ENCODE measurements around the gene NR1H4. TPM values are rescaled to one million over a fixed set of nuclear protein-coding genes. Genes with fewer than 3 reads are reported as not detected.
"Not testable (repeated sequence)": the region's sequence is repeated elsewhere in the genome, so short reads cannot be mapped to it uniquely, and the experiment has no call there.

NR1H4 gene
- total RNA-seq, 1 experiment from 2014 or later = 0.20 TPM

DNA sequence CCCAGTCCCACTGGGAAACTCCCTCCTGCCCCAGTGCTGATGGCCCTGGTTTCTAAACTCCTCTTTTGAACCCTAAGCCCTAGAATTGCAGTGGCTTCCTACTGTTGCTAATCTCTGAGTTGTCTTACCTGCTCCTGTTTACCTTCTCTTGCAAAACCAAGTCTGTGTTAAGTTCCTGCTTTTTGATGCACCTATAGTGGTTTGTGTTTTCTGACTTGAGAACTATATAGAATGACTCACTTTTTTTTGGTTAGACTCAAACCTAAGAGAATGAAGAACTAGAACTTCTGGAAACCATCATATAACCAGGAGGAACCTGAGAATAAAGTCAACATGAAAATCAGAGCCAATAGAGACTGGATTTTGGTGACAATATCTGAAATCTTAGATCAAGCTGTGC, 94.3 kb downstream of the NR1H4 start:
- no peak for DNase-seq (ENCODE audit: low read depth)

DNA sequence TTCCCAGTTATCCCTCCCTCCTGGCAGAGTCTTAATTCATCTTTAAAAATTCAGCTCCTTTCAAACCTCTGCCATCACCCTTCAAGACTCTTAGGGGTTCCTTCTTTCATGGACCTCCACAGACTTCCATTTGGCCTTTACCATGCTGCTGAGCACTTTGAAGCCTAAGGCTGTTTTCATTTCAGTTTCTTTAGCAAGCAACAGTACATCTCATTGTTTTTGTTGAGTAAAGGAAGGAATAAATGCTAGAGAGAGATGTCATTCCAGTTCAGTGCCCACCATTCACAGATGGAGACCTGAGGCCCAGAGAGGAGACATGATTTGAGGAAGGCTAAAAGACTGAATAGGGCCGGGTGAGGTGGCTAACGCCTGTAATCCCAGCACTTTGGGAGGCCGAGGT, 98.5 kb downstream of the NR1H4 start:
- DNase-seq (ENCODE audit: low read depth) = no peak

DNA sequence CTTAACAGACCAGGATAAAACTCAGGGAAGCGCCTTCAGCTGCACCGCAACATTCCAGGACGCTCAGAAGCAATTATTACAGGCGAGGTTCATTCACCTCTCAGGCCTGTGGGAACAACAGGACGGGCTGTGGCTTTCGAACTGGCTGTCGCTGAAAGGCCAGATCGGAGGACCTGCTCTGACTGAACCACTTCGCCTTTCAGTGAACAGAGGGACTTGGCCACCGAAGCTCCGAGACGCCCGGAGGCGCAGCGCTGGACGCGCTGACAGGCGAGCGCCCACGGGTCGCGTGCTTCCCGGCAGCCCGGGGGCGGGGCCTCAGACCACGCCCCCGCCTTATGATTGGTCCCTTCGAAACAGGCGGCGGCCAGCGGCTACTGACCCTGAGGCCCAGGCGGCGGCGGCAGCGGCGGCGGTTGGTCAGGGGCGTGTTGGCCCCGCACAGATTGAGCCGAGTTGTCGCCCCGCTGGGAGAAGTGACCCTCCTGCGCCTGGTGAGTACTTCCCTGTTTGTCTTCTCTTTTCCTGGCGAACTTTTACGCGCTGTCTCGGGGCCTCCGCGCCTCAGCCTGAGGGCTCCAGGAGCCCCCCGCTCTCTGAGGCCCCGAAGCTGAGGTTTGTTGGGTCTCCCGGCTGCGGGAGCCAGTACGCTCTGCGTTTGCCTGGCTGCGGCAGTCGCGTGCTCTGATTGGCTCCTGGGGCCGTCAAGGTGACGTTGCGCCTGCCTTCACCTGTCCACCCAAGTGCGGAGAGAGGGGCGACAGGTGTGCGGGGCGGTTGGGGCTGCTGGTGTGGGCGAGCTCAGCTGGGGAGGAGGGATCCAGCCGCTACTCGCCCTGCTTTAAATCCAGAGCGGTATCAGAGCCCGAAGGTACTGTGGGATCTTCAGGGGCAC, 99.9 kb downstream of the NR1H4 start, which contains the start of gene GAS2L3:
TSS of gene GAS2L3 (plus strand) at position 393 of the 895 bp plus-strand sequence. CDS start 21,221 bp downstream, outside the sequence.
- peak; percentile 86 for DNase-seq (ENCODE audit: low read depth)

DNA sequence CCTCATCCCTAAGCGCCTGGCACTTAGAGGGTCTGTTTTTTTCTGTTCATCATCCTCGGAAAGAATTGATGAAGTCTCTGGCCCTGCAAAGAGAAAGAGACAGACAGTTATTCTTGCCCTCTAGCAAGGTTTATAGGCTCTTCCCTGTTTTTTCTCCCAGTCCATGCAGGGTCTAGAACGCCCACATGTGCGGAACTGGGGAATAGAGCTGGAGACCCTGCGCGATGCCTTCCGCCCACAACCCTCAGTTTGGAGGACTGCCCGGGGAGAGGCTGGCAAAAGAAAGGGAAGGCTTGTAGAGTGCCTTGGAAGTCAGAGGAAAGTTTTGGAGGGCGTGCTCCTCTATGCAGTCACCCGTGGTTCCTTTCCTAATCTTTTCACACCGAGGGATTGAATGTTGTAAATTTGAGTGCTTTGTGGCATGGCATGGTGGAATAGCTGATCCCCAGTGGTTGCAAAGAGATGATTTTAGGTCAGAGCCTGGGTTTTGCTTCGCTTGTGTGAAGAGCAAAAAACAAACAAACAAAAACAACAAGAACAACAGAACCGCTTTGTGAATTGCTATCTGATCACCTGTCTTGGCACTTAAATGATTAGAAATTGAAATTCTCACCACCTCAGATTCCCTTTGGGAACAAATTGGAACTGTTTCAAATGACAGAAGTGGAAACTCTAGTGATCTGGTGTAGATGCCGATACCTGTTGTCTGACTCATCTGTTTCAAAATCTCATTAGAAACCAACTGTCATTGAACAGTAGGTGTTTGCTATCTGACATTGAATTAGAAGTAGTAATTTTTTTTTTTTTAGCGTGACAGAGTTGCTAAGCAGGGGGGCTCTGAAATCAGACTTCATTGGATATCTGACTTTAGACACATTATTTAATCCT, 100.8 kb downstream of the NR1H4 start:
- DNase-seq (ENCODE audit: low read depth) = peak; percentile 57

DNA sequence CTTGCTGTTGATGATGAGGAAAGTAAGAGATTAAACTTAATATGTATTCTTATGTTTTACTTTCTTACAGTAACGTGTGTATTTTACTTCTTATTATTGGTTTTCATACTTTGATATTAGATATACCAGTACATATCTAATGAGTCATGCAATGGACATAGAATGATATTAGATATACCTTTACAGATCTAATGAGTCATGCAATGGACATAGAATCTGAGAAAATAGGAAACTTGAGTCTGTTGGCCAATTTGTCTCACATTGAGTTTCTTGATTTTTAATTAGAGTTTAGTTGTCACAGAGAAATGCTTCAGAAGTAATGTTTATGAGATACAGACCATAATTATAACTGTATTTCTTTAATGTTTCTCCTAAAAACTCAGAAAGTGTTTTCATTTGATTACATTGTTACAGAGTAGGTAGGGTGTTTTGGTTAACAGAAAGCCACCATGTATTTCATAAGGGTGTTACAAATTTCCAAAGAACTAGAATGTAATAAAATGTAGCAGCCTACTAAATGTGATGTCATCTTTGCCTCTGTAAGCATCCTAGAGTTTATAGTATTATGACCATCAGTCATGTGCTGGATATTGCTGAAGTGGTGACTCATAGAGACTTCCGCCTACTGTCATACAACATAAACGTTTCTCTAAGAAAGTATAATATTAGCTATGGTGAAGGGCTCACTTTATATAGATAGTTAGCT, 102.8 kb downstream of the NR1H4 start:
- peak; percentile 83 for DNase-seq (ENCODE audit: low read depth)

DNA sequence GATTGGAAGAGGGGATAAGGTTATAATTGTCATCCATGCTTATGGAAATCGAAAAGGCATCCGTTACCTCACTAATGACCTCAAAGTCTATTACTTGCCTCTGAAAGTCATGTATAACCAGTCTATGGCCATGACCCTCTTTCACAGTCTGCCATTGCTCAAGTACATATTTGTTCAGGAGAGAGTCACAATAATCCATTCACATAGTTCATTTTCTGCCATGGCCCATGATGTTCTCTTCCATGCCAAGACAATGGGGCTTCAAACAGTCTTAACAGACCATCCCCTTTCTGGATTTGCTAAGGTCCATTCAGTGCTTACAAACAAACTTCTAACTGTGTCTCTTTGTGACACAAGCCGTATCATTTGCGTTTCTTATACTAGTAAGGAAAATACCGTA, 105.3 kb downstream of the NR1H4 start:
- no peak for DNase-seq (ENCODE audit: low read depth)

DNA sequence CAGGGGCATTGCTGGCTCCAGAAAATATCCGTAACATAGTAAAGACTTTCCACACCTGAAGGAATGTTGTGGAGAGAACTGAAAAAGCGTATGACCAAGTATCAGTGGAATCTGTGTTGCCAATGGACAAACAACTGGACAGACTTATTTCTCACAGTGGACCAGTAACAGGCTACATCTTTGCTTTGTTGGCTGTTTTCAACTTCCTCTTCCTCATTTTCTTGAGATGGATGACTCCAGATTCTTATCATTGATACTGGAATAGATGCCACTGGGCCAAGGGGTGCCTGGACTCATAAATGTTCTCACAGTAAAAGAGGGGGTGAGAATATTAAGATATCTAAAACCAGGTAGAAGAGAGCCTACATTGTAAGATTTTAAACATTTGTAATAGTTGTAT, 106.2 kb downstream of the NR1H4 start:
- DNase-seq (ENCODE audit: low read depth) = no peak

DNA sequence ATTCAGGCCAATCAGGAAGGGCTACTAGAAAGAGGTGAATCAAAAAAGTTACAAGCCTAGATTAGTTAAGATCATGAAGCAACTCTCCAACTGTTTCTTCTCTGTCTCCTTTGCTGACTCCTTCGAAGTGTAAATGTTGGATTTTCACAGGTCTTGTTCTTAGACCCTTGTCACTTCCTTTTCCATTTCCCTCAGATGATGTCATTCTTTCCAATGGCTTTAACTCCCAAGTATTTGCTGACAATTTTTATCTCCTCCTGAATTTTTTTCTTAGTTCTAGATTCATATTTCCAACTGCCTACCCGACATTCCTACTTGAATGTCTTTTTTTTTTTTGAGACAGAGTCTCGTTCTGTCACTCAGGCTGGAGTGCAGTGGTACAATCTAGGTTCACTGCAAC, 110.6 kb downstream of the NR1H4 start:
- DNase-seq (ENCODE audit: low read depth) = peak; percentile 3

DNA sequence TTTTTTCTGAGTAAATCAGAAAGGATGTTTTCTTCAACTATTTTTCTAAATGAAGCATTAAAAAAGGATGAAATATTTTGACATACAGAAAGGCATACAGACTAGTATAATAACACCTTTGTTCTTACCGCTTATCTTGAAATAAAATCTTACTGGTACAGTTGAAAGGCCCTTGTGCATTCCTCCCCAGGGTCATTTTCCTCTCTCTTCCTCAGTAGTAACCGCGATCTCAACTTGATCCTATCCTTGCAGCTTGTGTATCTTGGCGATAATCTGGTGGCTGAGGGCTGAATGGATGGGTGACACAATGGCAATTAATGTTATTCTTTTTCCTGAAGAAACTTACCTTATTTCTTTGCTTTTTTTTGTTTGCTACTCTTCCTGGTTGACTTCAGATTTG, 118.3 kb downstream of the NR1H4 start:
- peak; percentile 34 for DNase-seq (ENCODE audit: low read depth)

DNA sequence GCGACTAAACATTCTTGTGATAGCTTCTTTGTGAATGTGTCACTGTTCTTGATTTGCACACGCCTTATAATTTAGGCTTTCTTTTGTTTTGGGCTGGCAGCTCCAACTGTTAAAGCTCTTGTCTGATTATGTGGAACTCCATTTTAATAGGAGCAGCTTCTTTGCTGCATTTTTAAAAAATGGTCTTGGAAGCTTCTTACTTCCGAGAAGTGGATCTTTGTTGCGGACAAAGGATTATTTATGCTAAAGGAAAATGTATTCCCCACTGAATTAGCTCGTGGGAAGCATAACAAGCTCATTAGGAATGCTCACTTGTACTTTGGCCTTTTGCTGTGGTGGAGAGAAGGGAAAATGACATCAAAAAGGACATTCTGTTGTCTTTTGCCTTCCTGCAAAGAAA, 119.8 kb downstream of the NR1H4 start:
- peak; percentile 33 for DNase-seq (ENCODE audit: low read depth)

DNA sequence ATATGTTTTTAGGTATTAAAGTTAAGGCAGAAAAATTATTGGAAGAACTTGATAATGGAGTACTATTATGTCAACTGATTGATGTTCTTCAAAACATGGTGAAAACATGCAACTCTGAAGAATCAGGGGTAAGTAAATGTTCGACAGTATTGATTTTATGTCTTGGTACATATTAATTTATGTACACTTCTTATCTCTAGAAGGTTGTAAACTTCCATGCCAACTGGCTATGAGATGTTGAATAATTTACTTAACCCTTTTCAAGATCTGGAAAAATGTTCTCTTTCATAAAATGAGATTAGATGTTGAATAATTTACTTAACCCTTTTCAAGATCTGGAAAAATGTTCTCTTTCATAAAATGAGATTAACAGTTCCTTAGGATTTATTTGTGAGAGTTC, 128.0 kb downstream of the NR1H4 start:
- DNase-seq (ENCODE audit: low read depth) = no peak

DNA sequence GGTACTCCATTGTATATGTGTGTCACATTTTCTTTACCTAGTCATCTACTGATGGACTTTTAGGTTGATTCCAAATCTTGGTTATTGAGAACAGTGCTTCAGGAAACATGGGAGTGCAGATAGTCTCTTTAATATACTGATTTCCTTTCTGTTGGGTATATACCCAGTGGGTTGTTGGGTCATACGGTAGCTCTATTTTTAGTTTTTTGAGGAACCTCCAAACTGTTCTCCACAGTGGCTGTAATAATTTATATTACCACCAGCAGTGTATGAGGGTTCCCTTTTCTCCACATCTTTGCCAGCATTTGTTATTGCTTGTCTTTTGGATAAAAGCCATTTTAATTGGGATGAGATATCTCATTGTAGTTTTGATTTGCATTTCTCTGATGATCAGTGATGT, 129.3 kb downstream of the NR1H4 start:
- not testable (repeated sequence) for DNase-seq (ENCODE audit: low read depth)

DNA sequence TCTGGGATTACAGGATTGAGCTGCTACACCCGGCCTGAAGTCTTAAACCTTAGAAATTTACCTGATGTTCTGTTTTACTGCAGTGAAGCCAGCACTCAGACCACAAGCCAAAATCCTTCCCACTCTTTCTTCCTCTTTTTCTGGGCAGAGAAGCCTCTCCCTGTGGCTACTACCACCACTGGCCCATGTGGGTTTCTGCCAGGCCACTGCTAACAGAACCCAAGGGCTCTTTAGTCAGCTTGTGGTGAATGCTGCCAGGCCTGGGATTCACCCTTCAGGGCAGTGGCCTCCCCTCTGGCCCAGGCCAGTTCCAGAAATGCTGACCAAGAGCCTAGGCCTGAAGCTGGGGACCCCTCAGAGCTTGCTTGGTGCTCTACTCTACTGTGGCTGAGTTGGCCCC, 135.1 kb downstream of the NR1H4 start:
- peak; percentile 25 for DNase-seq (ENCODE audit: low read depth)

DNA sequence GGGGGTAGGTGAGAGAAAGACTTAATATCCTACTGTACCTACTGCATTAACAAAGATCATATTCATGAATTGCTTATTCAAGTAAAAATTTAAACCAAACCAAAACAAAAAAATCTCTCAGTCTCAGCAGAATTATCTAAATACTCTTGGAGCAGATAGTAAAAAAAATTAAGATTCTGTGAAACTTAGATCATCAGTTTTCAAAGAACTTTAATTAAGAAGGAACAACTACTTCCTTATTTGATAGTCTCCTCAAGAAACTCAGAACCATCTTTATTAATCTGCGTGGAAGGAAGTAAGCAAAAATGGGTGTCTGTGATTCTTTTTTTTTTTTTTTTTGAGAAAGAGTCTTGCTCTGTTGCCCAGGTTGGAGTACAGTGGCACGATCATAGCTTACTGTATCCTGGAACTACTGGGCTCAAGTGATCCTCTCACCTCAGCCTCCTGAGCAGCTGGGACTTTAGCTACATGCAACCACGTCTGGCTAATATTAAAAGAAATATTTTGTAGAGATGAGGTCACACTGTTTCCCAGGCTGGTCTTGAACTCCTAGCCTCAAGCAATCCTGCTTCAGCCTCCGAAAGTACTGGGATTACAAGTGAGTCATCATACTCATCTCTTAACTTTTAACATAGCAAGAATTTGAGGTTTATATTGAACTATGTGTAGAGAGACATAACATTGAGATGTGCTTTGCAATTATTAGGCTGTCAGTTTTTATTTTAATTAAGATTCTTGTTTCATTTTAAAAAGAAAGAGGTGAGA, 137.2 kb downstream of the NR1H4 start:
- peak; percentile 49 for DNase-seq (ENCODE audit: low read depth)

DNA sequence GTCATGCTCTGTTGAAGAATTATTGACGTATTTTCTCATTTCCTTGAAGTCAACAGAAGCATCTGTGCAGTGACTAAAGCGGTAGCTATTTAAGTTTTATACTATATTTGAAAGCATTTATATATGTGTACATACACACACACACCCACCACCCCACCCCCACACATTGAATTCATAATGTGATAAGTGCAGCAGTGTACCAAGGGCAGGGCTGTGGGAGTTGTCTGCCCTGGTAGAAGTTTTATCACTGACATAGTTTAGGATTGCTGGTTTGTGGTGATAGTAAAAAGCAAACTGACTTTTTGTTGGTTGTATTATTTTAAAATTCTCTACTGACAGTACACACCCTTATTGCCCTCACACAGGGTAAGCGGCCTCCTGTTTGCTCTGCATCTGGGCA, 138.9 kb downstream of the NR1H4 start:
- DNase-seq (ENCODE audit: low read depth) = no peak

Other genes starting within 250 kb of the NR1H4 start
- 0.94 and 2.1 TPM in 2 replicates for gene DEPDC4, start 206.8 kb upstream of the NR1H4 start, total RNA-seq (2014; rRNA removed; shearing (Covaris generic))
- gene SCYL2, start 206.7 kb upstream of the NR1H4 start, total RNA-seq (2014; rRNA removed; shearing (Covaris generic)) = 33.8 and 50.9 TPM in 2 replicates
- gene SLC17A8, start 116.8 kb upstream of the NR1H4 start, total RNA-seq (2014; rRNA removed; shearing (Covaris generic)) = not detected in 2 replicates
- 32.8 and 38.6 TPM in 2 replicates for gene GAS2L3, start 99.8 kb downstream of the NR1H4 start, total RNA-seq (2014; rRNA removed; shearing (Covaris generic))